ENCODE data around the gene LRP1.

LRP1 gene

GRCh38 chr12:57138526-57139272, 10.4 kb downstream of the LRP1 start:
- DNase-seq = no peak

GRCh38 chr12:57139796-57140649, 11.7 kb downstream of the LRP1 start:
- no peak for DNase-seq

- no peak for DNase-seq
These were observed 13.0 kb downstream of the LRP1 start for GRCh38 chr12:57141249-57141648.

- no peak for DNase-seq
These were observed 13.8 kb downstream of the LRP1 start for GRCh38 chr12:57142121-57142520.

- DNase-seq = no peak
These were observed 14.4 kb downstream of the LRP1 start for GRCh38 chr12:57142727-57143126.

DNA sequence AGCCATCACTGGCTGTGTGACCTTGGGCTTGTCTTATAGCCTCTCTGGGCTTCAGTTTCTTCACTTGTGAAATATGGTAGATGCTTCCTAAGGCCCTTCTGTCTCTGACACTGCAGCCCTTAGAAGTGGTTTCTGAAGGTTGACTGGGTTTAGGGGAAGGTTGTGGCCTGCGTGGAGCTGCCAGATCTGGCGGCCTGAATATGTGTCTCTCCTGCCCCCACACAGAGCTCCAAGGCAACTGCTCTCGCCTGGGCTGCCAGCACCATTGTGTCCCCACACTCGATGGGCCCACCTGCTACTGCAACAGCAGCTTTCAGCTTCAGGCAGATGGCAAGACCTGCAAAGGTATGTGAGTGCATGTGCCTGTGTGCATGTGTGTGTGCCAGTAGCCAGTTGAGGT, 15.2 kb downstream of the LRP1 start:
- no peak for DNase-seq

DNA sequence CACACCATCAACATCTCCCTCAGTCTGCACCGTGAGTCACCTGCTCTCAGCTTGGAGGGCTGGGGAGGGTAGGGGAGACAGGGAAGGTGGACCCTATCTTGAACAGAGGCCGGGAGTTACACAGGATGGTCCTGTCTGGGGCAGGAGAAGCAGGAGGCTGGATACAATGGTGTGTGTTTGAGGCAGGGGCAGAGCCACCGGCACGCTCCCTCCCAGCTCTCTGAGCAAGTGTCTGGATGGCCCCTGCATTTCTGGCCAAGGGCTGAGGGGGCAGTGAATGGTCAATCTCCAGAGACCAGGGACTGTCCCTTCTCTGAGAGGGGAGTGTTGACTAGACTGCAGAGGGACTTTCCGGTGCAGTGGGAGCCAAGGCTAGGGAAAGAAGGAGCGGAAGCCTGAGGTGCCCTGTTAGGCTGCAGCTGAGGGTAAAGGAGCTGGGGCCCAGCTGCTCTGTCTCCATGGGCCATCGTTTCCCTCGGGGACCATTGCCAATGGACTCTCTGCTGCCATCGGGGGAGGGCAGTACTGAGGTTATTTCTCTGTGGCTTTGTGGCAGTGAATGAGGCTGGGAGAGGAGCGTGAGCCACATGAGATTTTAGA, 17.3 kb downstream of the LRP1 start:
- DNase-seq = no peak

GRCh38 chr12:57146092-57146491, 17.8 kb downstream of the LRP1 start:
- no peak for DNase-seq

GRCh38 chr12:57146961-57147944, 19.0 kb downstream of the LRP1 start, which contains the start of gene LRP1-AS:
Gene LRP1-AS (minus strand): TSS chr12:57147619.
- DNase-seq = peak; percentile 62

- peak; percentile 55 for DNase-seq
These were observed 20.4 kb downstream of the LRP1 start for GRCh38 chr12:57148469-57149244.

- peak; percentile 72 for DNase-seq
These were observed 21.1 kb downstream of the LRP1 start for GRCh38 chr12:57149245-57149900.

DNA sequence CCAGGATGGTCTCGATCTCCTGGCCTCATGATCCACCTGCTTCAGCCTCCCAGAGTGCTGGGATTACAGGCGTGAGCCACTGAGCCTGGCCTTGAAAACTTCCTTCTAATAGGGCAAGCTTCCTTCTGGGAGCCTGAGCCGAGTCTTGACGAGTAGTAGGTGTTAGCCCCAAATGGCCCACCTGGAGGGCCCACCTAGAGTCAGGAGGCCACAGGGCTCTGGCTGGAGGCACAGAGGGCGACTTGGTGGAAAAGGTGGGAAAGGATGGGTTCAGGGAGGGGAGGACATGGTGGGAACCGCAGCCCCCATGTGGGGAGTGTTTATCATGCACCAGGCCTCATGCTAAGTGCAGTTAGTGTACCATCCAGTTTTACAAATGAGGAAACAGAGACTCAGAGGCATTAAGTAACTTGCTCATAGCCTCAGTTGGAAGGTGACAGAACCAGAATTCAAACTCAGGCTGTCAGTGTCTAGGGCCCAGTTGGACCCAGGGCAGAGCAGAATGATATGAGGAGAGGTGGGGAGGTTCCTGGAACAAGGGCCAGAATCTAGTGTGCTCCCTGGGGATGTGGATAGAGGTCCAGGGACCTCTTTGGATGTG, 22.2 kb downstream of the LRP1 start:
- no peak for DNase-seq

DNA sequence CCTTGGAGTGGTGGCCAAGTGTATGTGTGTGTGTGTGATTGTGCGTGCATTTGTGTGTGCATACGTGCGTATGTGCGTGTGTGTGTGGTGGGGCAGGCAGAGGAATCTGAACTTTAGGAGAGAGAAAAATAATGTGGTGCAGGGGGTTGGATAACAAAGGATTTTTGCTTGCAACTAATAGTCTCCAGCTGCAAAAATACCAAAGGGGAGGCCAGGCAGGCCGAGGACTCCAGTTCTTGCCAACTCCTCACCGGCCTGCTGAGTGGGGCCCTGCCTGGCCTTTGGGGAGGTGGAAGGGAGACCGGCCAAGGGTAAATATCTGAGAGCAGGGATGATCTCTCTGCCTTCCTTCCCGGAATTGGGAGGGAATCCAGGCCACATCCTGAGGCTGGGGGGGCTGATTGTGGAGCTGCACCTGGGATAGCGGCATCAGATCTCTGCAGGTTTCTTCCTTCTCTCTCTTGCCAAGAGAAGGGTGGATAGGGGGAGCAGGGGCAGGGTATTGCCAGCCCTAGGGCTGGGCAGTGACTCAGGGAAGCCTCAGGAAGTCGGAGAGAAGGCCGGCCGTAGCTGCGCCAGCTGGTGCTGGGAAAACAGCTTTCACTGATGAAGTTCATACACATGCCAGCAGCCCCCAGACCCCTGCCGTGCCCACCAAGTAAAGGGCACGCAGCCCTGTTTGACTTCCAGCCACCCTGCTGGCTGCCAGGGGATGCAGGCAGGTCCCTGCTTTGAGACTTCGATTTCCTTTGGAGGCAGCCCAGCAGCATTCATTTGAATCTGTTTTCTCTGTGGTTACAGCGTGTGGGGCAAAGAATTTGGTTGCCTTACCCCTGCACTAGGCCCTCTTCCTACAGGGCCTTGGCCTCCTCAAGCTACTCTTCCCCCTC, 23.7 kb downstream of the LRP1 start:
- DNase-seq = peak; percentile 85

DNA sequence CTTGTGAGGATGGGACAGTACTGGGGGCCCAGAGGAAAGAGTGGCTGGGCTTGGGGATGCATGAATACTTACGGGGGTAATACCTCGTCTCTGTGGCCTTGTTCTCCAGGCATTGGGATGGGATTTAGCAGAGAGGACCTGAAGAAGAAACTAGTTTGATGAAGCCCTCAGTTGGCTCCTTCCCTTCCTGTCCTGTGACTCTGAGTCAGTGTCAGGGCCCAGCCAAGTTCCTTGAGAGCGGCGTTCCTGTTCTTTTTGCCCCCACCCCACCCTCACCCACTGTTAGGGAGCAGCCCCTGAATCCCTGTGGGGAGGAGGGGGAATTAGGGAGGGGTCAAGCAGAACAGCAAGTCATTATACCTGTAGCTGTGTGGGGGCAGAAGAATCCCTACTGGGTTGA, 24.4 kb downstream of the LRP1 start:
- DNase-seq = no peak

- no peak for DNase-seq
These were observed 25.2 kb downstream of the LRP1 start for GRCh38 chr12:57153415-57153997.

DNA sequence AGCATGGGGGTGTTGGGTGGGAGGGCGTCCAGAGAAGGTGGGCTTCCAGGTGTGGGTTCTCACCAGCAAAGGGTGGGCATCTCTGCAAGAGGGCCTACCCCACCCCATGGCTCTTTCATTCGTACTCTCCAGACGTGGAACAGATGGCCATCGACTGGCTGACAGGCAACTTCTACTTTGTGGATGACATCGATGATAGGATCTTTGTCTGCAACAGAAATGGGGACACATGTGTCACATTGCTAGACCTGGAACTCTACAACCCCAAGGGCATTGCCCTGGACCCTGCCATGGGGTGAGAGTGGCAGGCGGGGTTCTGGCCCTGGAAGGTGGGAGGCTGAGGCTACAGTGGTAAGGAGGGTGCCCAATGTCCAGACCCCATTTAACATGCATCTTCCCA, 25.8 kb downstream of the LRP1 start:
- DNase-seq = no peak

- no peak for DNase-seq
These were observed 26.6 kb downstream of the LRP1 start for GRCh38 chr12:57154804-57155434.

- DNase-seq = no peak
These were observed 28.6 kb downstream of the LRP1 start for GRCh38 chr12:57156701-57157403.
